GM23338 (cell line): ENCODE measurements around the gene ILF2.
"Not testable (repeated sequence)": the region's sequence is repeated elsewhere in the genome, so short reads cannot be mapped to it uniquely, and the experiment has no call there.

ENCODE experiments used
- CTCF ChIP-seq, 2 experiments: fragments of 200-600 bp in 1 of 2; sonication (generic) in 1 of 2; conservative IDR thresholded peaks; 2 replicates each; pipeline versions ENCODE4 v1.5.1 to v1.6.1; 2016 to 2017; ENCODE audit warnings: antibody characterized with exemption in 2 of 2, low read depth in 2 of 2, mild to moderate bottlenecking in 2 of 2, moderate library complexity in 1 of 2
- EZH2 ChIP-seq: fragments of 200-600 bp; sonication (generic); IDR thresholded peaks from one replicate; pipeline ENCODE4 v1.8.0; 2017; ENCODE audit warnings: antibody characterized with exemption, mild to moderate bottlenecking, low read depth; ENCODE audit not compliant: unreplicated experiment
- EZH2phosphoT487 ChIP-seq: fragments of 200-600 bp; sonication (generic); IDR thresholded peaks from one replicate; pipeline ENCODE4 v1.8.1; 2018; ENCODE audit warnings: antibody characterized with exemption; ENCODE audit not compliant: unreplicated experiment
- JUNB ChIP-seq: IDR thresholded peaks from one replicate; pipeline ENCODE4 v1.6.1; 2016; ENCODE audit warnings: antibody characterized with exemption; ENCODE audit not compliant: unreplicated experiment
- NANOG ChIP-seq: IDR thresholded peaks from 2 replicates; pipeline ENCODE4 v1.6.1; 2016; ENCODE audit warnings: antibody characterized with exemption, borderline replicate concordance
- POLR2AphosphoS5 ChIP-seq: IDR thresholded peaks from 2 replicates; pipeline ENCODE4 v1.6.1; 2016; ENCODE audit warnings: antibody characterized with exemption, low read depth
- REST ChIP-seq: IDR thresholded peaks from one replicate; pipeline ENCODE4 v1.6.1; 2018; ENCODE audit warnings: antibody characterized with exemption; ENCODE audit not compliant: unreplicated experiment

- TF ChIP-seq CTCF (conservative IDR thresholded peaks at IDR 0.05; ENCODE audit: low read depth in 2 of 2), result peak; percentile 4 to 25; a peak in 2 of 4 replicates
- TF ChIP-seq NANOG, POLR2AphosphoS5, EZH2, JUNB, REST, EZH2phosphoT487: not testable (repeated sequence)
Observed at GRCh38 chr1:153671628-153672353, 998 bp upstream of the ILF2 start.
